K562 (cell line): ENCODE data around the gene SEC14L3. TPM values are rescaled to one million over a fixed set of nuclear protein-coding genes. Genes with fewer than 3 reads are reported as not detected.

Experiments used
- ARNT ChIP-seq, 2 experiments: fragments of 450-650 bp; IDR thresholded peaks; 2 replicates each; pipeline ENCODE4 v1.6.1; 2016; ENCODE audit warnings: mild to moderate bottlenecking in 1 of 2
- ETS2 ChIP-seq: IDR thresholded peaks from 2 replicates; pipeline ENCODE4 v1.6.1; 2016; ENCODE audit warnings: borderline replicate concordance, missing genetic modification characterization, mild to moderate bottlenecking, moderate library complexity, missing compliant biosample characterization; ENCODE audit not compliant: poor library complexity, severe bottlenecking
- HCFC1 ChIP-seq: IDR thresholded peaks from 2 replicates; pipeline ENCODE4 v1.6.1; 2012; ENCODE audit warnings: low read depth, low read length, improper control_type of control experiment
- PHB2 ChIP-seq: fragments of 450-650 bp; IDR thresholded peaks from 2 replicates; pipeline ENCODE4 v1.6.1; 2017; ENCODE audit warnings: low read depth
- SP2 ChIP-seq: IDR thresholded peaks from 2 replicates; pipeline ENCODE4 v1.6.1; 2011; ENCODE audit warnings: mild to moderate bottlenecking, low read depth, low read length, moderate library complexity; ENCODE audit not compliant: poor library complexity, severe bottlenecking; ENCODE audit errors: extremely low read depth
- ZC3H4 ChIP-seq: sonication (generic); formaldehyde crosslinking; IDR thresholded peaks from 2 replicates; pipeline ENCODE4 v1.9.0; 2021; ENCODE audit warnings: missing genetic modification reagents, borderline replicate concordance
- ZFPM2 ChIP-seq: fragments of 250-450 bp; sonication (Bioruptor Pico); IDR thresholded peaks from 2 replicates; pipeline ENCODE4 v1.5.1; 2022; ENCODE audit warnings: mild to moderate bottlenecking
- ZNF121 ChIP-seq: sonication (generic); formaldehyde crosslinking; conservative IDR thresholded peaks from 2 replicates; pipeline ENCODE4 v1.8.0; 2022; ENCODE audit warnings: missing genetic modification reagents
- polyA plus RNA-seq, 8 experiments: library from polyadenylated mRNA; depleted of rRNA in 4 of 8; stranded (reverse) in 5 of 8; unstranded in 3 of 8; fragments of >200 nt; fragmentation: Nextera tagmentation in 2 of 8; fragmentation: Illumina TruSeq in 1 of 8; extraction: Ambion mirVana in 2 of 8; extraction: Trizol in 1 of 8; gene quantifications; 2 replicates each; pipeline versions ENCODE4 v1.2.1 to v1.2.3, GENCODE V29; 2011 to 2014; ENCODE audit warnings: inconsistent platforms in 1 of 8, missing spikeins in 1 of 8
- total RNA-seq, 7 experiments: library from RNA; depleted of rRNA in 6 of 7; stranded (reverse); fragments of >200 nt in 6 of 7; fragmentation: Illumina TruSeq in 2 of 7; extraction: Trizol in 2 of 7; gene quantifications; 2 replicates each; pipeline versions ENCODE4 v1.2.1 to v1.2.3, GENCODE V29; 2011 to 2021; ENCODE audit warnings: low replicate concordance in 1 of 7
- TF ChIP-seq, protein P1 (sequence below): fragments of 200-800 bp; sonication (Bioruptor generic); IDR thresholded peaks from 2 replicates; pipeline ENCODE4 v1.6.1; 2016; ENCODE audit warnings: missing genetic modification characterization, missing compliant biosample characterization
- TF ChIP-seq, protein P2 (sequence below), 2 experiments: fragments of 450-650 bp in 1 of 2; sonication (generic) in 1 of 2; formaldehyde crosslinking in 1 of 2; IDR thresholded peaks; 2 replicates each; pipeline versions ENCODE4 v1.7.1 to v1.9.0; 2016 to 2022; ENCODE audit warnings: inconsistent platforms in 1 of 2, mild to moderate bottlenecking in 1 of 2, missing genetic modification reagents in 1 of 2

Gene SEC14L3
- total and polyA plus RNA-seq, 9 of the 15 experiments (the other 6 are each of a cell fraction or from before 2014, with no cell fraction given) = not detected

DNA sequence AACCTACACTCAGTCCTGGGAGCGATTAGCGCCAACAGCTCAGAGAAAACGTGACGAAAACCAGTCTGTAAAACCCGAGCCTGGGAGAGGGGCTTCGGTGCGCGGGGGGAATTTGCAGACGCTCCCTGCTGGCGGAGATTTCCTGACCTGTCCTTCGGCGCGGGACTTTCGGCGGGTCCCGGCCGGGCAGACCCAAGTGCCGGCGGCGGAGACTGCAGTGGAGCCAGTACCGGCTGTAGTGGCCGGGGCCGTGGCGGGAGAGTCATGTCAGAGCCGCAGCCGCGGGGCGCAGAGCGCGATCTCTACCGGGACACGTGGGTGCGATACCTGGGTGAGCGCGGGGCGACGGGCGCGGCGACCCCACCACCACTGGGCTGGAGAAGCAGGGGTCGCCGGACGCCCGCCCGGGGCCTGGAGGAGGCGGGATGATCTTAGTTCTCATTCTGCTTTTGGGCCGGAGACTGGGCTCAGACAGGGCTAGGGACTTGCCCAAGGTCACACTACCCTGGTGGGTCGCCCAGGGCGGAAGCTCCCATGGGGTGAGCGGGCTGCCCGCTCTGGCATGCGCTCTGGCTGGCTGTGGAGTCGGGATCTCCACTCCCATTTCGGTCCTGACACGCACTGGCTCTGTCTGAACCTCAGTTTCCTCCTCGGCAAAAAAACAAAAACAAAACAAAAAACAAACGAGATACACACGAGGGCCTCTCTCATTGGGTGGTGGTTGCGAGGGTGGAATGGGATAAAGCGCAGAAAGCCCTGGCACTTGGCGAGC lies 46.0 kb downstream of the SEC14L3 start, which contains the start of gene MTFP1 (continued):
- TF ChIP-seq ZC3H4 = peak; percentile 49; the same call in 1 of the 2 replicates
- TF ChIP-seq ZNF121 (CRISPR knock-in tag) = no peak
- no peak for TF ChIP-seq ETS2 (tag)
- no peak for TF ChIP-seq PHB2
- no peak for TF ChIP-seq HCFC1
- TF ChIP-seq, protein P1, sequence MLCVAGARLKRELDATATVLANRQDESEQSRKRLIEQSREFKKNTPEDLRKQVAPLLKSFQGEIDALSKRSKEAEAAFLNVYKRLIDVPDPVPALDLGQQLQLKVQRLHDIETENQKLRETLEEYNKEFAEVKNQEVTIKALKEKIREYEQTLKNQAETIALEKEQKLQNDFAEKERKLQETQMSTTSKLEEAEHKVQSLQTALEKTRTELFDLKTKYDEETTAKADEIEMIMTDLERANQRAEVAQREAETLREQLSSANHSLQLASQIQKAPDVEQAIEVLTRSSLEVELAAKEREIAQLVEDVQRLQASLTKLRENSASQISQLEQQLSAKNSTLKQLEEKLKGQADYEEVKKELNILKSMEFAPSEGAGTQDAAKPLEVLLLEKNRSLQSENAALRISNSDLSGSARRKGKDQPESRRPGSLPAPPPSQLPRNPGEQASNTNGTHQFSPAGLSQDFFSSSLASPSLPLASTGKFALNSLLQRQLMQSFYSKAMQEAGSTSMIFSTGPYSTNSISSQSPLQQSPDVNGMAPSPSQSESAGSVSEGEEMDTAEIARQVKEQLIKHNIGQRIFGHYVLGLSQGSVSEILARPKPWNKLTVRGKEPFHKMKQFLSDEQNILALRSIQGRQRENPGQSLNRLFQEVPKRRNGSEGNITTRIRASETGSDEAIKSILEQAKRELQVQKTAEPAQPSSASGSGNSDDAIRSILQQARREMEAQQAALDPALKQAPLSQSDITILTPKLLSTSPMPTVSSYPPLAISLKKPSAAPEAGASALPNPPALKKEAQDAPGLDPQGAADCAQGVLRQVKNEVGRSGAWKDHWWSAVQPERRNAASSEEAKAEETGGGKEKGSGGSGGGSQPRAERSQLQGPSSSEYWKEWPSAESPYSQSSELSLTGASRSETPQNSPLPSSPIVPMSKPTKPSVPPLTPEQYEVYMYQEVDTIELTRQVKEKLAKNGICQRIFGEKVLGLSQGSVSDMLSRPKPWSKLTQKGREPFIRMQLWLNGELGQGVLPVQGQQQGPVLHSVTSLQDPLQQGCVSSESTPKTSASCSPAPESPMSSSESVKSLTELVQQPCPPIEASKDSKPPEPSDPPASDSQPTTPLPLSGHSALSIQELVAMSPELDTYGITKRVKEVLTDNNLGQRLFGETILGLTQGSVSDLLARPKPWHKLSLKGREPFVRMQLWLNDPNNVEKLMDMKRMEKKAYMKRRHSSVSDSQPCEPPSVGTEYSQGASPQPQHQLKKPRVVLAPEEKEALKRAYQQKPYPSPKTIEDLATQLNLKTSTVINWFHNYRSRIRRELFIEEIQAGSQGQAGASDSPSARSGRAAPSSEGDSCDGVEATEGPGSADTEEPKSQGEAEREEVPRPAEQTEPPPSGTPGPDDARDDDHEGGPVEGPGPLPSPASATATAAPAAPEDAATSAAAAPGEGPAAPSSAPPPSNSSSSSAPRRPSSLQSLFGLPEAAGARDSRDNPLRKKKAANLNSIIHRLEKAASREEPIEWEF (CRISPR knock-in tag) = no peak
- TF ChIP-seq ZFPM2 = no peak
- TF ChIP-seq ARNT (IDR thresholded peaks at IDR 0.05) = no peak
- TF ChIP-seq, protein P2, sequence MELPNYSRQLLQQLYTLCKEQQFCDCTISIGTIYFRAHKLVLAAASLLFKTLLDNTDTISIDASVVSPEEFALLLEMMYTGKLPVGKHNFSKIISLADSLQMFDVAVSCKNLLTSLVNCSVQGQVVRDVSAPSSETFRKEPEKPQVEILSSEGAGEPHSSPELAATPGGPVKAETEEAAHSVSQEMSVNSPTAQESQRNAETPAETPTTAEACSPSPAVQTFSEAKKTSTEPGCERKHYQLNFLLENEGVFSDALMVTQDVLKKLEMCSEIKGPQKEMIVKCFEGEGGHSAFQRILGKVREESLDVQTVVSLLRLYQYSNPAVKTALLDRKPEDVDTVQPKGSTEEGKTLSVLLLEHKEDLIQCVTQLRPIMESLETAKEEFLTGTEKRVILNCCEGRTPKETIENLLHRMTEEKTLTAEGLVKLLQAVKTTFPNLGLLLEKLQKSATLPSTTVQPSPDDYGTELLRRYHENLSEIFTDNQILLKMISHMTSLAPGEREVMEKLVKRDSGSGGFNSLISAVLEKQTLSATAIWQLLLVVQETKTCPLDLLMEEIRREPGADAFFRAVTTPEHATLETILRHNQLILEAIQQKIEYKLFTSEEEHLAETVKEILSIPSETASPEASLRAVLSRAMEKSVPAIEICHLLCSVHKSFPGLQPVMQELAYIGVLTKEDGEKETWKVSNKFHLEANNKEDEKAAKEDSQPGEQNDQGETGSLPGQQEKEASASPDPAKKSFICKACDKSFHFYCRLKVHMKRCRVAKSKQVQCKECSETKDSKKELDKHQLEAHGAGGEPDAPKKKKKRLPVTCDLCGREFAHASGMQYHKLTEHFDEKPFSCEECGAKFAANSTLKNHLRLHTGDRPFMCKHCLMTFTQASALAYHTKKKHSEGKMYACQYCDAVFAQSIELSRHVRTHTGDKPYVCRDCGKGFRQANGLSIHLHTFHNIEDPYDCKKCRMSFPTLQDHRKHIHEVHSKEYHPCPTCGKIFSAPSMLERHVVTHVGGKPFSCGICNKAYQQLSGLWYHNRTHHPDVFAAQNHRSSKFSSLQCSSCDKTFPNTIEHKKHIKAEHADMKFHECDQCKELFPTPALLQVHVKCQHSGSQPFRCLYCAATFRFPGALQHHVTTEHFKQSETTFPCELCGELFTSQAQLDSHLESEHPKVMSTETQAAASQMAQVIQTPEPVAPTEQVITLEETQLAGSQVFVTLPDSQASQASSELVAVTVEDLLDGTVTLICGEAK (IDR thresholded peaks at IDR 0.05) = no peak
- TF ChIP-seq, protein P2 (CRISPR knock-in tag; IDR thresholded peaks at IDR 0.05) = no peak
- no peak for TF ChIP-seq SP2
